ENCODE data around the gene TMCC1.

DNA sequence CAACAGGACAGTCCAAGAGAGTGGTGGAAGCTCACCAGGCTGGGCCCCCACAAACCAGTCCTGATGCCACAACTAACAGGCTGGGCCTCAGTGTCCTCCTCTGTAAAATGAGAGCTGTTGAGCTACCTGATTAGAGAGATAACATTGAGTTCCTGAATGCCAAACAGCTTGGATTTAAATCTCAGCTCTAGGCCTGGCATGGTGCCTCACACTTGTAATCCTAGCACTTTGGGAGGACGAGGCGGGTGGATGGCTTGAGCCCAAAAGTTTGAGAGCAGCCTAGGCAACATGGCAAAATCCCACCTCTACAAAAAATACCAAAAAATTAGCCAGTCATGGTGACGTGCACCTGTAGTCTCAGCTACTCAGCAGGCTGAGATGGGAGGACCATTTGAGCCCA, 20.1 kb upstream of the TMCC1 start:
- no peak for TF ChIP-seq CTCF (IDR thresholded peaks at IDR 0.05)
- TF ChIP-seq POLR2A (IDR thresholded peaks at IDR 0.05), result no peak
